ENCODE measurements around the gene DDX28. TPM values are rescaled to one million over a fixed set of nuclear protein-coding genes. Genes with fewer than 3 reads are reported as not detected.
"Not testable (repeated sequence)": the region's sequence is repeated elsewhere in the genome, so short reads cannot be mapped to it uniquely, and the experiment has no call there.

Gene DDX28
- total and polyA plus RNA-seq, 4 experiments from 2014 or later = 16.1 to 55.8 (median 26.5) TPM

DNA sequence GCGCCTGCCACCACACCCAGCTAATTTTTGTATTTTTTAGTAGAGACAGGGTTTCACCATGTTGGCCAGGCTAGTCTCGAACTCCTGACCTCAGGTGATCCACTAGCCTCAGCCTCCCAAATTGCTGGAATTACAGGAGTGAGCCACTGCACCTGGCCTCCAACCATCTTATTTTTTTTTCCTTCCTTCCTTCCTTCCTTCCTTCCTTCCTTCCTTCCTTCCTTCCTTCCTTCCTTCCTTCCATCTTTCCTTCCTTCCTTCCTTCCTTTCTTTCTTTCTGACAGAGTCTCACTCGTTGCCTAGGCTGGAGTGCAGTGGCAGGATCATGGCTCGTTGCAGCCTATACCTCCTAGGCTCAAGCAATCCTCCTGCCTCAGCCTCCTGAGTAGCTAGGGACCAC lies 13.2 kb downstream of the DDX28 start:
- CTCF ChIA-PET (ENCODE audit: partially characterized antibody) = interaction anchor here (1.4 kb wide), 1 partner anchor 11 kb away, joined by 3 read pairs; the partner anchor contains the start of gene DPEP2
- Mint-ChIP-seq H3K4me1 (peaks cover 15 to 32% (median 18%) of the 10 kb centered on the region in 4 donors), H3K27ac (peak overlapping the region in 3 of 7 donors; percentile 13 to 88 (median 85))
- intact Hi-C loops (cut with micrococcal nuclease); H3K27me3 ChIP-seq (ENCODE audit: insufficient read depth, low read length); H3K27ac ChIP-seq (ENCODE audit: low read depth, low read length); H3K4me3 Mint-ChIP-seq; H3K27me3 Mint-ChIP-seq; H3K36me3 Mint-ChIP-seq; H3K4me3 ChIP-seq (ENCODE audit: low read length in 2 of 2); H3K9me3 Mint-ChIP-seq; DNase-seq; H3K9me3 ChIP-seq (ENCODE audit: control insufficient read depth in 1 of 2, low read length in 2 of 2); H3K36me3 ChIP-seq (ENCODE audit: insufficient read depth, low read length): not testable (repeated sequence)
- POLR2A ChIA-PET (ENCODE audit: partially characterized antibody) = interaction anchor here (1.0 kb wide), 1 partner anchor 9 kb away, joined by 4 read pairs; no protein-coding TSS in a partner anchor
- H3K4me1 ChIP-seq (ENCODE audit: insufficient read depth, low read length) = peaks cover 21% of the 10 kb centered on the region

DNA sequence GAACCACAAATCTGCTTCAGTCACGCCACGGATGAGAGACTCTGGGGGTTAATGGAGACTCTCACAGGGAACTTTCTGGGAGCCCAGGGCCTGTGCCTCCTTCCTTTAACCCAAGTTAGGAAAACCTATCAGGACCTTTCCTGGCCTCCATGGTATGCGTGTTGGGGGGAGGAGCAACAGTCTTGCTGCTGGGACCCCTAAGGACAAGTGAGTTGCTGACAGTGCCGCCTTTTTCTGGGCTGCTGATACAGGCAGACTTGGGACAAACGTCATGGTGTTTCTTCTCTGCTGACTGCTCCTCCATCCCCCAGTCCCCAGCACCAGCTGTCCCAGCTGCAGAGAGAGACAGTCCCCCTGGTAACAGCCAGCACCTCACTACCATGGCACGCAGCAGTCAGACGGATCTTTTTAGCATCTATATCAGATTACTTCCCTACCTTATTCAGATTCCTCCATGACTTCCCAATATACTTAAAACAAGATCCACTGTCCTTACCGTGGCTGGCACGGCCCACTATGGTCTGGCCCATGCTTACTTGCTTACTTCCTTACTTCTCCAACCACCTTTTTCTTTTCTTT lies 13.8 kb downstream of the DDX28 start:
- POLR2A ChIA-PET (ENCODE audit: partially characterized antibody) = interaction anchor here (1.2 to 4.7 kb wide), 2 partner anchors 9 to 13 kb away, joined by 5 to 67 read pairs; partner anchors contain the start of genes DDX28 and DUS2
- Mint-ChIP-seq H3K4me3 (no peak overlapping the region), H3K4me1 (peaks cover 17 to 36% (median 22%) of the 10 kb centered on the region in 4 donors), H3K9me3 (no peaks in the 10 kb centered on the region), H3K36me3 (no peaks in the 10 kb centered on the region), H3K27me3 (no peaks in the 10 kb centered on the region), H3K27ac (peak overlapping the region in 4 of 7 donors; percentile 48 to 85 (median 68))
- Histone ChIP-seq H3K36me3 (ENCODE audit: insufficient read depth, low read length) (no peaks in the 10 kb centered on the region), H3K27me3 (ENCODE audit: insufficient read depth, low read length) (no peaks in the 10 kb centered on the region), H3K4me3 (ENCODE audit: low read length in 2 of 2) (no peak overlapping the region), H3K4me1 (ENCODE audit: insufficient read depth, low read length) (peaks cover 26% of the 10 kb centered on the region), H3K9me3 (ENCODE audit: control insufficient read depth in 1 of 2, low read length in 2 of 2) (no peaks in the 10 kb centered on the region), H3K27ac (ENCODE audit: low read depth, low read length) (no peak overlapping the region)
- intact Hi-C loops (cut with micrococcal nuclease) = no loop called here
- no peak for DNase-seq
- CTCF ChIA-PET (ENCODE audit: partially characterized antibody) = interaction anchor here (1.4 kb wide), 1 partner anchor 10 kb away, joined by 3 read pairs; the partner anchor contains the start of gene DPEP2

DNA sequence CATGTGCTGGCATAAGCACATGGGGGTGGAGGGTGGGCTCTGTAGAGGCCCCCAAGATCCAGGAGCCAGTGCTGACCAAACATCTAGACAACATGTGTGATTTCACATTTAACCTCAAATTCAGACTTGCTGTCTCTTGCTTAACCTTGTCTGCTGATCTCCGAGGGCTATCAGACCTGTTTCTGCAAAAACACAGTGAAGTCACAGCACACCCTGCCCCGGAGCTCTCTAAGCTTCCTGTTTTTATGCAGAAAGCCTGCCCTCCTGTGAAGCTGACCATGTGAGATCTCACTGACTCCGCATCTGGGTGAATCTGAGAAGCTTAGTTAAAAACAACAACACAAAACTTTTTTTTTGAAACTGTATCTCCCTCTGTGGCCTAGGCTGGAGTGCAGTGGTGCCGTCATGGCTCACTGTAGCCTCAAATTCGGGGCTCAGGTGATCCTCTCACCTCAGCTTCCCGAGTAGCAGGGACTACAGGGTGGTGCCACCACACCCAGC lies 17.2 kb downstream of the DDX28 start:
- Histone ChIP-seq H3K27me3 (ENCODE audit: insufficient read depth, low read length) (no peaks in the 10 kb centered on the region), H3K36me3 (ENCODE audit: insufficient read depth, low read length) (no peaks in the 10 kb centered on the region), H3K27ac (ENCODE audit: low read depth, low read length) (peak overlapping the region; percentile 29), H3K4me3 (ENCODE audit: low read length in 2 of 2) (no peak overlapping the region), H3K4me1 (ENCODE audit: insufficient read depth, low read length) (peaks cover 56% of the 10 kb centered on the region), H3K9me3 (ENCODE audit: control insufficient read depth in 1 of 2, low read length in 2 of 2) (no peaks in the 10 kb centered on the region)
- Mint-ChIP-seq H3K27me3 (no peaks in the 10 kb centered on the region), H3K9me3 (no peaks in the 10 kb centered on the region), H3K4me3 (peak overlapping the region in 7 of 8 donors; percentile 46 to 76 (median 60)), H3K36me3 (no peaks in the 10 kb centered on the region), H3K4me1 (peaks cover 22 to 53% (median 37%) of the 10 kb centered on the region in 4 donors), H3K27ac (peak overlapping the region; percentile 81 to 97 (median 95))
- ChIA-PET CTCF (ENCODE audit: partially characterized antibody) (interaction anchor here (0.9 to 6.0 kb wide), 12 partner anchors 9 to 79 kb away, joined by 3 to 45 read pairs (median 5); partner anchors contain the start of genes DDX28, DUS2 and NFATC3), POLR2A (ENCODE audit: partially characterized antibody) (interaction anchor here (0.6 to 4.7 kb wide), 29 partner anchors 8 to 361 kb away, joined by 3 to 67 read pairs (median 4); partner anchors contain the start of genes CARMIL2, DDX28, DPEP2 and DPEP2NB)
- intact Hi-C loops (cut with micrococcal nuclease) = loop anchor here (1.0 to 2.0 kb wide), 2 partner anchors 13 to 17 kb away; partner anchors contain the start of genes DDX28 and DUS2
- DNase-seq = peak; percentile 61 to 77 (median 67)

DNA sequence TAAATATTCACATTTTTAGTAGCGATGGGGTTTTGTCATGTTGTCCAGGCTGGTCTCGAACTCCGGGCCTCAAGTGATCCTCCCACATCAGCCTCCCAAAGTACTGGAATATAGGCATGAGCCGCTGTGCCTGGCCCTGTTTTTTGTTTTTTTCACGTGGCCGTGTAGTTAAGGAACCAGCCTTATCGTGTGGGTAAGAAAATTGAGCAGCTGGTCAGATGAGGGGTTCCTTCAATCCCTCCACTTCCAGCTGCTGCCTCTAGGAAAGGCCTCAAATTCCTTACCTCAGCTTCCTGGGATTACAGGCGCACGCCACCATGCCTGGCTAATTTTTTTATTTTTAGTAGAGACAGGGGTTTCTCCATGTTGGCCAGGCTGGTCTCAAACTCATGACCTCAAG lies 17.8 kb downstream of the DDX28 start:
- peaks cover 62% of the 10 kb centered on the region for H3K4me1 ChIP-seq (ENCODE audit: insufficient read depth, low read length)

DNA sequence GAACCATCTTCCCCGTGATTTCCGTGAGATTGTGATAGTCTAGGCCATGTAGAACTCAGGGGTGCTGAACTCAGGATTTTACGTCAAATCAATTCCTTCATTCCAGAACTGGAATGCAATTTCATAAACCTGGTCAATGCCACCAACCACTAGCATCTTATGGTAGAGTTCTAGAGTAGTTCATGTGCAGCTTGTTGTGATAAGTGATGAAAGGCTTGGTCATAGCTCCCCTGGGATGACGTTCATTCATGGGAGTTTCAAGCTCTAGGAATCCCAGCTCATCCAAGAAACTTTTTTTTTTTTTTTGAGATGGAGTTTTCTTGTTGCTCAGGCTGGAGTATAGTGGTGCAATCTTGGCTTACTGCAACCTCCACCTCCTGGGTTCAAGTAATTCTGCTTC lies 20.0 kb downstream of the DDX28 start:
- Histone ChIP-seq H3K27me3 (ENCODE audit: insufficient read depth, low read length) (no peaks in the 10 kb centered on the region), H3K4me1 (ENCODE audit: insufficient read depth, low read length) (peaks cover 82% of the 10 kb centered on the region), H3K36me3 (ENCODE audit: insufficient read depth, low read length) (no peaks in the 10 kb centered on the region), H3K27ac (ENCODE audit: low read depth, low read length) (no peak overlapping the region), H3K4me3 (ENCODE audit: low read length in 2 of 2) (no peak overlapping the region), H3K9me3 (ENCODE audit: control insufficient read depth in 1 of 2, low read length in 2 of 2) (no peaks in the 10 kb centered on the region)
- H3K4me1 Mint-ChIP-seq = peaks cover 40 to 70% (median 55%) of the 10 kb centered on the region in 4 donors
- H3K27me3 Mint-ChIP-seq = no peaks in the 10 kb centered on the region
- H3K36me3 Mint-ChIP-seq = no peaks in the 10 kb centered on the region
- CTCF ChIA-PET (ENCODE audit: partially characterized antibody) = interaction anchor here (1.6 to 6.5 kb wide), 5 partner anchors 9 to 119 kb away, joined by 4 to 45 read pairs (median 38); partner anchors contain the start of genes DDX28 and DUS2
- H3K4me3 Mint-ChIP-seq = no peak overlapping the region
- POLR2A ChIA-PET (ENCODE audit: partially characterized antibody) = interaction anchor here (0.6 to 4.2 kb wide), 8 partner anchors 9 to 104 kb away, joined by 3 to 35 read pairs (median 5); partner anchors contain the start of genes DDX28, DUS2 and NFATC3
- no peak for DNase-seq
- intact Hi-C loops (cut with micrococcal nuclease) = no loop called here
- H3K27ac Mint-ChIP-seq = peak overlapping the region; percentile 23 to 86 (median 48)
- no peaks in the 10 kb centered on the region for H3K9me3 Mint-ChIP-seq

More for the DNA sequence above, 17.8 kb downstream of the DDX28 start:
- Histone ChIP-seq H3K27me3 (ENCODE audit: insufficient read depth, low read length) (no peaks in the 10 kb centered on the region), H3K27ac (ENCODE audit: low read depth, low read length) (peak overlapping the region; percentile 29), H3K9me3 (ENCODE audit: control insufficient read depth in 1 of 2, low read length in 2 of 2) (no peaks in the 10 kb centered on the region), H3K36me3 (ENCODE audit: insufficient read depth, low read length) (no peaks in the 10 kb centered on the region), H3K4me3 (ENCODE audit: low read length in 2 of 2) (no peak overlapping the region)
- intact Hi-C loops (cut with micrococcal nuclease) = no loop called here
- H3K27me3 Mint-ChIP-seq = no peaks in the 10 kb centered on the region
- ChIA-PET CTCF (ENCODE audit: partially characterized antibody) (interaction anchor here (0.9 to 6.0 kb wide), 10 partner anchors 9 to 70 kb away, joined by 3 to 45 read pairs (median 6); partner anchors contain the start of genes DDX28 and DUS2), POLR2A (ENCODE audit: partially characterized antibody) (interaction anchor here (0.7 to 4.7 kb wide), 23 partner anchors 8 to 360 kb away, joined by 3 to 67 read pairs (median 4); partner anchors contain the start of genes CARMIL2, DDX28, DPEP2 and DPEP2NB)
- H3K4me1 Mint-ChIP-seq = peaks cover 27 to 53% (median 42%) of the 10 kb centered on the region in 4 donors
- H3K36me3 Mint-ChIP-seq = no peaks in the 10 kb centered on the region
- no peak for DNase-seq
- H3K4me3 Mint-ChIP-seq = peak overlapping the region in 7 of 8 donors; percentile 17 to 76 (median 60)
- H3K27ac Mint-ChIP-seq = peak overlapping the region; percentile 81 to 97 (median 95)
- H3K9me3 Mint-ChIP-seq = no peaks in the 10 kb centered on the region

DNA sequence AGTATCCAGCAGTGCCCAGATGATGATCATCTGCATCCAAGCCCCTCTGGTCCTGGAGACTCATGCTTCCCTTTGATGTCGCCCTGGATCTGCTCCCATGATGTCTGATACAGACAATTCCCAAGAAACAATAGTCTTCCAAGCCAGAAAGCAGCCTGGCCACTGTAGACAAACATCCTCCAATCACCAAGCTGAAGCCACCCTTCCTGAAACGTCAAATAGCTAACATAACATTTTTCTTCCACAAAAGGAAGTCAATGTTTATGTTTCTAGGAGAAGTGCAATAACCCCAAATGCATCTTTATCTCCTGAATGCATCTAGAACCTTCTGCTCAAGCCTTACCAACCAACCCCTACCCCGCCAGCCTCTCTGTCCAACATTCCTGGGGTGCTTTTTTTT lies 22.6 kb downstream of the DDX28 start:
- H3K27me3 ChIP-seq (ENCODE audit: insufficient read depth, low read length) = no peaks in the 10 kb centered on the region
- H3K4me1 ChIP-seq (ENCODE audit: insufficient read depth, low read length) = peaks cover 82% of the 10 kb centered on the region
- Mint-ChIP-seq H3K9me3 (no peaks in the 10 kb centered on the region), H3K4me1 (peaks cover 33 to 78% (median 54%) of the 10 kb centered on the region in 4 donors), H3K27me3 (no peaks in the 10 kb centered on the region), H3K36me3 (peaks cover 0 to 2% of the 10 kb centered on the region in 2 donors), H3K27ac (peak overlapping the region; percentile 84 to 99 (median 95)), H3K4me3 (peak overlapping the region; percentile 84 to 96 (median 88))
- intact Hi-C loops (cut with micrococcal nuclease) = no loop called here
- H3K36me3 ChIP-seq (ENCODE audit: insufficient read depth, low read length) = no peaks in the 10 kb centered on the region
- POLR2A ChIA-PET (ENCODE audit: partially characterized antibody) = interaction anchor here (0.7 to 6.2 kb wide), 21 partner anchors 8 to 463 kb away, joined by 3 to 95 read pairs (median 4); partner anchors contain the start of genes CTCF, DDX28, DPEP2NB and DUS2
- peak overlapping the region; percentile 60 for H3K27ac ChIP-seq (ENCODE audit: low read depth, low read length)
- H3K9me3 ChIP-seq (ENCODE audit: control insufficient read depth in 1 of 2, low read length in 2 of 2) = no peaks in the 10 kb centered on the region
- CTCF ChIA-PET (ENCODE audit: partially characterized antibody) = interaction anchor here (0.9 to 6.5 kb wide), 3 partner anchors 19 to 40 kb away, joined by 3 to 45 read pairs (median 39); partner anchors contain the start of genes DDX28 and DUS2
- DNase-seq = peak in 2 of 5 donors; percentile 19 to 31
- H3K4me3 ChIP-seq (ENCODE audit: low read length in 2 of 2) = peak overlapping the region in 1 of 2 donors; percentile 41
